ENCODE measurements around the gene PTGES. TPM values are rescaled to one million over a fixed set of nuclear protein-coding genes. Genes with fewer than 3 reads are reported as not detected.
A peak's percentile ranks its signal among the peaks of the same experiment; 100 is the strongest.

Gene PTGES
- total RNA-seq, 1 donor = 16.0 TPM

- DNase-seq (ENCODE audit: low read depth) = no peak
- TF ChIP-seq, protein P1, sequence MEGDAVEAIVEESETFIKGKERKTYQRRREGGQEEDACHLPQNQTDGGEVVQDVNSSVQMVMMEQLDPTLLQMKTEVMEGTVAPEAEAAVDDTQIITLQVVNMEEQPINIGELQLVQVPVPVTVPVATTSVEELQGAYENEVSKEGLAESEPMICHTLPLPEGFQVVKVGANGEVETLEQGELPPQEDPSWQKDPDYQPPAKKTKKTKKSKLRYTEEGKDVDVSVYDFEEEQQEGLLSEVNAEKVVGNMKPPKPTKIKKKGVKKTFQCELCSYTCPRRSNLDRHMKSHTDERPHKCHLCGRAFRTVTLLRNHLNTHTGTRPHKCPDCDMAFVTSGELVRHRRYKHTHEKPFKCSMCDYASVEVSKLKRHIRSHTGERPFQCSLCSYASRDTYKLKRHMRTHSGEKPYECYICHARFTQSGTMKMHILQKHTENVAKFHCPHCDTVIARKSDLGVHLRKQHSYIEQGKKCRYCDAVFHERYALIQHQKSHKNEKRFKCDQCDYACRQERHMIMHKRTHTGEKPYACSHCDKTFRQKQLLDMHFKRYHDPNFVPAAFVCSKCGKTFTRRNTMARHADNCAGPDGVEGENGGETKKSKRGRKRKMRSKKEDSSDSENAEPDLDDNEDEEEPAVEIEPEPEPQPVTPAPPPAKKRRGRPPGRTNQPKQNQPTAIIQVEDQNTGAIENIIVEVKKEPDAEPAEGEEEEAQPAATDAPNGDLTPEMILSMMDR (IDR thresholded peaks at IDR 0.05; ENCODE audit: insufficient read depth, low read depth, low read length) = no peak
- H3K4me3 ChIP-seq (ENCODE audit: low read depth, low read length) = no peak overlapping the region
Observed at GRCh38 chr9:129724456-129725190, 28.2 kb downstream of the PTGES start.

DNA sequence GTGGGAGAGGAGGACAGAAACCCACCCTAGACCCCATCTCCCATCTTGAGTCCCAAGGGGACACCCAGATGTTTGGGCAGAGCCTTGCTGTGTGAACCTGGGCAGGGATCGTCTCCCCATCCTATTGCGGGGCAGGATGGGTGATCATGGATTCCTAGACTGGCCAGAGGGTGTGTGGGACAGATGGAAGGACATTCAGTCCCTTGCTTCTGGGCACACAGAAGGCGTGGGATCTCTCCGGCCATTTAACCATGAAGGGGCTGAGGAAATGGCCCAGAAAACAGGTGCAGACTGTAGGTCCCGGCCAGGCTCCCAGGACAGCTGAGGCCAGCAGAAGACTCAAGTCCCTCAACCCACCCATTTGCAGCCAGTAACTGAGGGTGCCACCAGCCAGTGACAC is 29.9 kb downstream of the PTGES start:
- no peak for DNase-seq (ENCODE audit: low read depth)
- no peak overlapping the region for H3K4me3 ChIP-seq (ENCODE audit: low read depth, low read length)
- TF ChIP-seq, protein P1 (IDR thresholded peaks at IDR 0.05; ENCODE audit: insufficient read depth, low read depth, low read length) = no peak

DNA sequence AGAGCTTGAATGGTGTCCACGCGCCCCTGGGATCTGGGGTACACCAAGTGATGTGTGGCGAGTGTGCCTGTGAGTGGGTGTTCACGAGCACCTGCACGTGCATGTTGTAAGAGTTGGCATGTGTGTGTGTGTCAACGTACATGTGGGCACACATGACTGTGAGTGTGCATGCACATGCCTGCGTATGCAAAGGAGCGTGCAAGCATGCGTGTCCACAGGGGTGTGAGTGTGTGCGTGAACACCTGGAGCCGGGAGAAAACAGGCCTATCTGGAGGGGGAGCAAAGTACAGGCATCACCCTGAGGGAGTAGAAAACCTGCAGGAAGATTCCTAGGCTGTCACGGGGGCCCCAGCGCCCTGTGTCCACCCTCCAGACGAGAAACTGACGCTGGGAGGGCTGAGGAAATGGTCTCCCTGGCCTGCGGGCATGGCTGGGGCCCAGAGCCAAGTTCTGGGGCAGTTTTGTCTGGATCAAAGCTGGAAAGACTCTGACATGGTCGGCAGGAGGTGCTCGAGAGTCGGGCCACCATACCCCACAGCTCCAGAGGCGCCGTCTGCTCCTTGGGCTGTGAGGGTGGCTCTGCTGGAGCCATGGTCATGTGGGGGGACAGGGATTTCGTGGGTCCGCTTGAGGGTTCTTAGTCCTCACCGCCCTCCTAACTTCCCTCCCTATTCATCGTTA is 31.8 kb downstream of the PTGES start:
- TF ChIP-seq, protein P1 (IDR thresholded peaks at IDR 0.05; ENCODE audit: insufficient read depth, low read depth, low read length) = no peak
- H3K4me3 ChIP-seq (ENCODE audit: low read depth, low read length) = no peak overlapping the region

DNA sequence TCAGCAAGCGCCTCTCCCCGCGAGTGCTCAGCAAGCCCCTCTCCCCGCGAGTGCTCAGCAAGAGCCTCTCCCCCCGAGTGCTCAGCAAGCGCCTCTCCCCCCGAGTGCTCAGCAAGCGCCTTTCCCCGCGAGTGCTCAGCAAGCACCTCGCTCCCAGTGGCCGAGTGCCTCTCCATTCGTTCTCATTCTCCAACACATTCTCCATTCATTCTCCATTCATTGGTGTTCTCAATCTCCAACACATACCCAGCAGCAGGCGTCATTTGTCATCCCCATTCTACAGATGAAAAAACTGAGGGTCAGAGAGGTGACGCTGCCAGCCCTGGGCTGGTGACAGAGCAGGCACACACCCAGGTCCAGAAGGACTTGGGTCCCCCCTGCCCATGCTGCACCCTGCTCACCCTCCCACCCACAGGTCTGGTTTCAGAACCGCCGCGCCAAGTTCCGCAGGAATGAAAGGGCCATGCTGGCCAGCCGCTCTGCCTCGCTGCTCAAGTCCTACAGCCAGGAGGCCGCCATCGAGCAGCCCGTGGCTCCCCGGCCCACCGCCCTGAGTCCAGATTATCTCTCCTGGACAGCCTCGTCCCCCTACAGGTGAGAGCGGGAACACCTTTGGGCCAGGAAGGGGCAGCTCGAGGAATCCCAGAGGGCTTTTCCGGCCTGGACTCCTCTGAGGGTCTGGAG is 32.5 kb downstream of the PTGES start:
- no peak for DNase-seq (ENCODE audit: low read depth)
- no peak overlapping the region for H3K4me3 ChIP-seq (ENCODE audit: low read depth, low read length)
- TF ChIP-seq, protein P1 (IDR thresholded peaks at IDR 0.05; ENCODE audit: insufficient read depth, low read depth, low read length) = peak; percentile 16

More for the DNA sequence above, 31.8 kb downstream of the PTGES start:
- DNase-seq (ENCODE audit: low read depth) = no peak

- TF ChIP-seq, protein P1 (IDR thresholded peaks at IDR 0.05; ENCODE audit: insufficient read depth, low read depth, low read length) = no peak
- no peak overlapping the region for H3K4me3 ChIP-seq (ENCODE audit: low read depth, low read length)
- DNase-seq (ENCODE audit: low read depth) = no peak
Observed at GRCh38 chr9:129719135-129719534, 33.7 kb downstream of the PTGES start.

- TF ChIP-seq, protein P1 (IDR thresholded peaks at IDR 0.05; ENCODE audit: insufficient read depth, low read depth, low read length) = no peak
- no peak for DNase-seq (ENCODE audit: low read depth)
- no peak overlapping the region for H3K4me3 ChIP-seq (ENCODE audit: low read depth, low read length)
Observed at GRCh38 chr9:129718647-129719046, 34.2 kb downstream of the PTGES start.

Data from fibroblast of villous mesenchyme (primary cell).